Eye (tissue), 1 donor: Measurements from ENCODE around the gene COL23A1.
A peak's percentile ranks its signal among the peaks of the same experiment; 100 is the strongest.

Experiments used
- DNase-seq: peaks from one replicate; pipeline ENCODE4 v3.0.0-alpha.2; 2015

COL23A1 gene

GRCh38 chr5:178215280-178216002 lies 374.8 kb downstream of the COL23A1 start:
- no peak for DNase-seq

DNA sequence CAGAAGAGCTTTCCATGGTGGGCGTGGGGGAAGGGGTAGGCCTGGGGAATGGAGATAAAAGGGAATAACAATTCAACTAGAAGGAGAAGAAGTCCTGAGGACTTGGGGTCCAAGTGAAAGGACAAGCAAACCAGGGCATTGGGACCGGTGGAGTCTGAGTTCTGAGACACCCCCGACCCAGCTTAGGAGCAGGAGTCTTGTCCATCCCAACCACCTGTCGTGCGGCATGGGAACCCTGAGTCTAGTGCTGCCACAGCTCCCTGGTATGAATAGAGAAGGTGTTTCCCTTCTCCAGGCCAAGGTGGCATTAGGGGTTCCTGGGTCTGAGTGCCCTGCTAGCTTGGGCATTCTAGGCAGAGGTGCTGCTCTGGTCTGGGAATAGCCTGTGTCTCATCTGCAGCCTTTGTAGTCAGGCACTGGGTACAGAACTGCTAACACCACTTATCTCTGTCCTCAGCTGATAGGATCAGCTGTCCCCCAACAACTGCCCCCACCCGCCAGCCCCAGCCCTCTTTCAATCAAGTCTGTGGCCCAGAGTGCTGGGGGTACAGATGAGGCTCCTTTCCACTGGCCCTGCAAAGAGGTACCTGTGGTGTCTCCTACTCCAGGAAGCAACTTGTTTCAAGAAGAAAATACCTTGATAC lies 375.9 kb downstream of the COL23A1 start:
- DNase-seq, result no peak

- no peak for DNase-seq
These were observed 376.4 kb downstream of the COL23A1 start for GRCh38 chr5:178213748-178214151.

DNA sequence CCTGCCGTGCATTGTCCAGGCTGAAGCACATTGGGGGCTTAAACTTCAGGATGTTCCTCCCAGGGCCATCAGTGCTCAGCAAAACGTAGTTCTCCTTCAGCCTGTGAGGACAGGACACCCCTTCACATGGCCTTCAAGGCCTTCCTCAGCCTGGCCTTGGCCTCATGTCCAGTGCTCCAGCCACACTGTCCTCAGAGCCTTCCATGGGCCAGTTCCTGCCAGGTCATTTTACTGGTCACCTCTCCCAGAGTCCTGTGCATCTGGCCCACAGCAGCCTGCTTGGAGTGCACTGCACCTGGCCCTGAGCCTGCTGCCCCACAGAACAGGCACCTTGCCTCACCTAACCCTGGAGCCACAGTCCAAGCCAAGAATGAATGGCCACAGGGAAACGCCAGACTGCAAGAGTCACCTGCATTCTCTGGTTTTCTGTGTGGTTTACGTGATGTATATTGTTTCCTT lies 377.2 kb downstream of the COL23A1 start:
- DNase-seq, result no peak

DNA sequence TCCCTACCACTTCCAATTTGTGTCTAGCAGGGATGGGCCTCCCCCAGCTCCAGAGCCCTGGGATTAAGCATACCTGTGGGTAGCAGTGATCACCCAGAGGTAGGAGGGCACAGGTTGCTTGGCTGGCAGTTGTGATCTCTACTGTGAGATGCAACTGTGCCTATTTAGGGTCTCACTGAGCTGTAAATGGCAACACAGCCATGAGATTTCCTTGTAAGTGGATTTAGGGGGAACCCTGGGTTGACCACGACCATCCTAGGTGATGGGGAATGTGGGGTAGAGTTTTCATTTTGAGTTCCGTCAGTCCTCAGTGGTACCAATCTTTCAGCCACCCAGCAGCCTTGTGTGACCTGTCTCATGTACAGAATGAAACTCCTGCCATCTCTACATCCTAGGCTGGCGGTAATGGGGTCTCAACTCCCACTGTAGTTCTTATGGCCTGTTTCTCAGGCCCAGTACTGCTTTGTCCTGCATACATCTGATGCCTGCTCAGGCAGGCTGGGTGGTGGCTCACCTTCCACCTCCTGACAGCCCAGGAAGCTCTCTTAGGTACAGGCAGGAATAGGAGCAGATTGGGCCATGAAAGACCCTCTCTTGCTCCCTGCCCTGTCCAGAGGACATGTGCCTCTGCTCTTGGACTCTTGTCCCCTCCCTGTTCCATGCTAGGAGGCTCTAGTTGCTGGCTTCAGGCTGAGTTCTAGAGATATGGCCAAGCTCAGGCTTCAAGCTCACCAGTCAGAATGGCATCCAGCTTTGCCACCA lies 377.8 kb downstream of the COL23A1 start:
- DNase-seq, result no peak

DNA sequence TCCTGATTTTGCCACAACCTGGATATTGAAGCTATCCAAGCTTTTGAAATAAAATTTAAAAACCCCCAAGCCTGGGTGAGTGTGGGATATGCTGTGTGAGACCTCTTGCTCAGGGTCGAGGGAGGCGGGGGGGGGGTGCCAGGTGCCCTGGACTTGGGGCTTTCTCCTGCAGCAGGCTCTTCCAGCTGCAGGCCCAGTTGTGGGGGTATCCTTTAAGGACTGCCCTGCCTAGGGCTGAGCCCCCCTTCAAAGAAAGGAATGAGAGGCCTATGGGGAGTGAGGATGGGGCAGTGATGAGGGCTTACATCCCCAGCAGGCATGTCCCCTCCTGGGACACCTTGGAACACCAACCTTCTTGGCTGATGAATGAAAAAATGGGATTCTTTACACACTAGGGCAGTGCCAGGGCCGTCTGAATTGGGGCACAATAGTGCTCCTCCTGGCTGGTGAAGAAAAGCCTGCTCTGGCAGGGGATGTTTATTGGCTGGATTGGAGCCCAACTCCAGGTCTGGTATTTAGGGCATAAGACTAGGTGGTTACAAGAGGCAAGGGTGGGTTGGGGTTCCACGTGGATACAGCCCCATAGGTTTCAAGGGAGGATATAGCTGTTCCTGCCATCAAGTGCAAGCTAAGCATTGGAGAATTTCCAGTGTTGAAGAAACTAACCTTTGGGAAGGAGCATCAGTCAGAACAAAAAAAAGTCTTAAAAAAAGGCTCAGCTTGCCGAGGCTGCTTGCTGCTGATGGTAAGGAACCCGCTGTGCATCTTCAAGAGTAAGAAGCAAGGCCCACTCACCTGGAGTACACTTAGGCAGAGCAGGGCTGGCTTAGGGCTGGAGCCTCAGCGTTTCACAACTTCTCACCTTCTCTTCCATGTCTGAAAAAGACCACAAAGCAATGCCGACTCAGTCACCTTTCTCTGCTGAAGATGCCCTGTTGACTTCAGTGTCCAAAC lies 378.8 kb downstream of the COL23A1 start:
- DNase-seq, result no peak

DNA sequence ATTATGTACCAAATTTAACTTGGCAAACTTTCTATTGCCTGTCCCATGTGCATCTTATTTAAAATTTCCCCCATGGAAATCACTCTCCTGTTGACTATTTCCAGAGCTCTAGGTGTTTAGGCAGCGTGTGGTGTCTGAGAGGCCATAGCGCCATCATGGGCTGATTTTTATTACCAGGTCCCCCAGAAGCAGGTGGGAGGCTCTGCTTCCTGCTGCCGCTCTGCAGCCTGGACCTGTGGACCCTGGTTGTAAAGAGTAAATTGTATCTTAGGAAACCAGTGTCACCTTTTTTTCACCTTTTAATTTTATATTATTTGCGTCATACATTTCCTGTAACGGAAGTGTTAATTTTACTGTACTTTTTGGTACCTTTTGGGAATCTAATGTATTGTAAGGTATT lies 379.5 kb downstream of the COL23A1 start:
- DNase-seq, result no peak

DNA sequence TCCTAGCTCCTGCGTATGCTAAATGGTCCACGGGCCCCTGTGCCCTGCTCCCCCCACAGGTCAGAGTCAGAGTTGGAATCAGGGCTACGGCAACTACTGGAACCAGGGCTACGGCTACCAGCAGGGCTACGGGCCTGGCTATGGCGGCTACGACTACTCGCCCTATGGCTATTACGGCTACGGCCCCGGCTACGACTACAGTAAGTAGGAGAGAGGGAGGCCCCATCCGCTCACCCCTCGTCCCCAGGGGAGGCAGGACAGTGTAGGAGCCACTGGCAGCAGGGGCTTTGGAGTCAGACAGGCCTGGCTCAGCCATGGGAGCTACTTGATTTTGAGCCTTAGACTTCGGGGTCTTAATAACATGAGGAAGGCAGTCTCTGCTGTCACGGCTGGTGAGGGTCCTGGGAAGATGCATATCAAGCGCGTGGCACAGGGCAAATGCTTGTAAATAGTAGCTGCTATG lies 380.1 kb downstream of the COL23A1 start:
- no peak for DNase-seq

- DNase-seq, result no peak
These were observed 380.7 kb downstream of the COL23A1 start for GRCh38 chr5:178209334-178210072.

DNA sequence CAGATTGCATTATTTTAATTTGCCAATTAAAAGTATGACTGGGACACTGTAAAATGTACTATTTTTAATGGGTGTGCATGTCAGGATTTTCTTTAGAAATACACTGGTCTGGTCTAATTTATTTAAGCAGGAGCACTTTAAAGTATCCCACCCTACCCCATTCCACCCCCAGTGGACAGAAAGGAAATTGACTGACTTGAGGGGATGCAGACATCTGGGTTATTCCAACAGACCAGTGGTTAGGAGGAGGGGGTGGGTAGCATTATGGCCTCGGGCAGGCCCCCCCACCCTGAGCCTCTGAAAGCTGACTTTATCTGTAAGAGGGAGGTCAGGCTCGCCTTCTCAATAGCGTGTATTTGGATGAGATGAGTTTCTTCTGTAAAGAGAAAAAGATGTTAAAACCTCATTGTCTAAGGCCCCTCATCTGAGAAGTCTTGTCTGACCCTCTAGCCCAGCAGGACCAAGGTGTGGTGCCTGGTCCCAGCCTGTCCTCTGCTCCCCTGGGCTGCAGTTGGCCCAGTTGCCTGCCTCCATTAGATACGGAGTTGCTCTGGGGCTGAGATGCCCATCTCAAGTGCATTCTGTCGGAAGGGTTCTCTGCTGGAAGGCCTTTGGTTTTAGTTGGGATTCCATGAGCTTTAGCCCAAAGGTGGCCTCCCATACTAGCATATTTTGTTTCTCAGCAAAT lies 381.5 kb downstream of the COL23A1 start:
- no peak for DNase-seq

GRCh38 chr5:178207917-178208280 lies 382.3 kb downstream of the COL23A1 start:
- no peak for DNase-seq

- DNase-seq, result no peak
These were observed 382.8 kb downstream of the COL23A1 start for GRCh38 chr5:178207183-178207916.

- DNase-seq, result no peak
These were observed 383.8 kb downstream of the COL23A1 start for GRCh38 chr5:178206166-178207101.

GRCh38 chr5:178205749-178206047 lies 384.5 kb downstream of the COL23A1 start:
- DNase-seq, result no peak

DNA sequence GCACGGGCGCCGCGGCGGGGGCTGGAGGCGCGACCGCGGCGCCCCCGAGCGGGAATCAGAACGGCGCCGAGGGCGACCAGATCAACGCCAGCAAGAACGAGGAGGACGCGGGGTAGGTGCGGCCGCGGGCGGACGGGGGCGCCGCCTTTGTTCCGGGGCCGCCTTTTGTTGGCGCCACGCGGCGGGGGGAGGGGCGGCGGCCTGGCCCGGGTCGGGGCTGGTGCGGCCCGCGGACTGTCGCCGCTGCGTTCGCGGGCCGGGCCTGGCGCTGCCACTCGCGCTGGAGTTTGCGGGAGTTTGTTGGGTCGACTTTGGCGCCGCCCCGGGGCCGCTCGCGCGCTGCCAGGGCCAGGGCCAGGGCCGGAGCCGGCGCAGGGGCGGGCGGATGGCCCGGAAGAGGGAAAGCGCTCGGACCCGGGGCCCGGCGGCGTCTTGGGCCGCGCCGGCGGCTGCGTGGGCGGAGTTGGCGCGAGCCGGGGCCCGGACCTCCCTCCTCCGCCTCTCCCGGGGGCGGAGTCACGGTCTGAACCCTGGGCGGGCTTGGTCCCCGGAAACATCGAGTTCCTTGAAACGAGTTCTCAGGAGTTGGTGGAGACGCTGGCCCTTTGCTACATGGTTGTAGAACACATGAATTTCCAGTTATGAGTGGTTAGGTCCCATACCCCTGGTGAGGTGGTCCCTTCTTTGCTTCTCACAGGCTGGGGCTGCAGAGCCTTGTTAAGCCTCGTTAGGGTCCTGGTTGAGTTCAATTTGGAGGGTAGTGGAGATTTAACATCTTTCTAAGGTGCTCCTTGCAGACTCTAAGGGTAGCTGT lies 385.1 kb downstream of the COL23A1 start:
- DNase-seq, result peak; percentile 86

- DNase-seq, result peak; percentile 100
These were observed 385.8 kb downstream of the COL23A1 start, which contains the start of gene HNRNPAB for GRCh38 chr5:178204182-178204934. HNRNPAB (plus strand) TSS chr5:178204533; CDS start chr5:178204838, 305 bp downstream.

GRCh38 chr5:178203670-178204181 lies 386.5 kb downstream of the COL23A1 start:
- DNase-seq, result no peak
